Upper lobe of right lung (tissue), 1 donor: ENCODE data around the gene SPECC1L. TPM values are rescaled to one million over a fixed set of nuclear protein-coding genes. Genes with fewer than 3 reads are reported as not detected.

ENCODE experiments used
- ATAC-seq: fragments of 200-7000 bp; cut with Tn5 transposase; one replicate; pipeline ENCODE4 v1.9.1; 2020; ENCODE audit warnings: mild to moderate bottlenecking, moderate library complexity
- DNase-seq: peaks from one replicate; pipeline ENCODE4 v3.0.0-alpha.2; 2020
- H3K27ac ChIP-seq: fragments of 200-600 bp; one replicate; pipeline ENCODE4 v1.8.0; 2022
- H3K27me3 ChIP-seq: fragments of 200-600 bp; one replicate; pipeline ENCODE4 v1.8.0; 2022; ENCODE audit warnings: mild to moderate bottlenecking
- H3K36me3 ChIP-seq: fragments of 200-600 bp; one replicate; pipeline ENCODE4 v1.8.0; 2022
- H3K4me1 ChIP-seq: fragments of 200-600 bp; one replicate; pipeline ENCODE4 v1.8.0; 2022
- H3K4me3 ChIP-seq: fragments of 200-600 bp; one replicate; pipeline ENCODE4 v1.8.0; 2022; ENCODE audit warnings: mild to moderate bottlenecking
- H3K9me3 ChIP-seq: fragments of 200-600 bp; one replicate; pipeline ENCODE4 v1.8.0; 2022
- intact Hi-C: fragments of 100-400 bp; cut with DNase I; formaldehyde crosslinking; loops from one replicate; pipeline ENCODE4 v1.11.0; 2022
- total RNA-seq: library from RNA; stranded (reverse); fragmentation: NEBNext Ultra II Directional; extraction: Animal tissue kit (Norgen Biotek cat#: 25700); gene quantifications from one replicate; pipeline ENCODE4 v1.2.1, GENCODE V29; 2021
- TF ChIP-seq, protein P1 (sequence below): fragments of 200-600 bp; IDR thresholded peaks from one replicate; pipeline ENCODE4 v1.8.0; 2022; ENCODE audit warnings: antibody characterized with exemption
- donor health status: DM: no; HTN: yes; CAD: no; lungs with severe emphysema.

Gene SPECC1L
- total RNA-seq, 1 donor from 2014 or later, result 87.1 TPM

DNA sequence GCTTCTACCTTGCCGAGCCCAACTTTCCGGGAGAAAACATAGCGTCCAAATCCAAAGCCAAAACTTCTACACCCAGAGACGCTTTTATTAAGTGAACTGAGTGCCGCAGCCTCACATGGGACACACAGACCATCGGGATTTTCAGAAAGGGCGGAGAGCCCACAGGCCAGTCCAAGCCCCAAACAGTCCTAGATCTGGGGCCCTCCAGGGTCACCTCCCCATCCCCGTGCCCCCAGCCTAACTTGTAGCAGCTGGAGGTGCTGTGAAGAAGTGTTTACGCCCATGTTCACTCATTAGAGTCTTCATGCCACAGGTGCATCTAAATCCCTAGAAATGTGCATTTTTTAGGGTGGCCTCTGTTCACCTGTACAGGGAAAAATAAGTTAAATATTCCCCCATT is 142.6 kb downstream of the SPECC1L start:
- Histone ChIP-seq H3K27me3 (no peaks in the 10 kb centered on the region), H3K36me3 (peaks cover 46% of the 10 kb centered on the region), H3K4me3 (no peak overlapping the region), H3K9me3 (no peaks in the 10 kb centered on the region), H3K27ac (no peak overlapping the region), H3K4me1 (peaks cover 9% of the 10 kb centered on the region)
- ATAC-seq (no peak), DNase-seq (no peak)
- intact Hi-C loops, result no loop called here
- TF ChIP-seq, protein P1, sequence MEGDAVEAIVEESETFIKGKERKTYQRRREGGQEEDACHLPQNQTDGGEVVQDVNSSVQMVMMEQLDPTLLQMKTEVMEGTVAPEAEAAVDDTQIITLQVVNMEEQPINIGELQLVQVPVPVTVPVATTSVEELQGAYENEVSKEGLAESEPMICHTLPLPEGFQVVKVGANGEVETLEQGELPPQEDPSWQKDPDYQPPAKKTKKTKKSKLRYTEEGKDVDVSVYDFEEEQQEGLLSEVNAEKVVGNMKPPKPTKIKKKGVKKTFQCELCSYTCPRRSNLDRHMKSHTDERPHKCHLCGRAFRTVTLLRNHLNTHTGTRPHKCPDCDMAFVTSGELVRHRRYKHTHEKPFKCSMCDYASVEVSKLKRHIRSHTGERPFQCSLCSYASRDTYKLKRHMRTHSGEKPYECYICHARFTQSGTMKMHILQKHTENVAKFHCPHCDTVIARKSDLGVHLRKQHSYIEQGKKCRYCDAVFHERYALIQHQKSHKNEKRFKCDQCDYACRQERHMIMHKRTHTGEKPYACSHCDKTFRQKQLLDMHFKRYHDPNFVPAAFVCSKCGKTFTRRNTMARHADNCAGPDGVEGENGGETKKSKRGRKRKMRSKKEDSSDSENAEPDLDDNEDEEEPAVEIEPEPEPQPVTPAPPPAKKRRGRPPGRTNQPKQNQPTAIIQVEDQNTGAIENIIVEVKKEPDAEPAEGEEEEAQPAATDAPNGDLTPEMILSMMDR, result no peak

DNA sequence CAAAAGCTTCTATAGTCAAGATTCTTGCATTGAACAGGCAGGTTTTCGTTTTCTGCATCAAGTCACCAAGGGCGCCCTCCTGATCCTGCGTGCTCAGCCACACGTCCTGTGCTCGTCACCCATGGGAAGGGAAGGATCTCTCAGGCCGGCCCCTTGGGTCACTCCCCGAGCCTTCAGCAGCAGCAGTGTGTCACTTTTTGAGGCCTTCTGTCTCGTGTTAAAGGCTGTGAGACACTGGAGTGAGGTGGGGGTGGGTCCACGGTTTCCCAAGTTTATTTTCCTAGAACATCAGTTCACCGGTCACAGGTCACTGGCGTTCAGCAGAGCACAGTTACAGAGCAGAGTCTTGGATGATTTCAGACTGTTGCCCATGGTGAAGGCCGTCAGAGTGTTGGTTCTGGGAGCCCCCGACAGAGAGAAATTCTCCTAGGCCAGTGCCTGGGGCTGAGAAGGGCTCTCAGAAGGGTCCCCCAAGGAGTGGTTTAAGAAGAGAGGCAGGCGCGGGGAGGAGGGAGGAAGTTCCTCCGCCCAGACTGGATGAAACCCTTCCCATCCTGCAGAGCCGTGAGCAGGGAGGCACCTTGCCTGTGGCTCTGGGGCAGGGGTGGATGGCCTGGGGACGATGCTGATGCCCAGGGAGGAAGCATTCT is 143.2 kb downstream of the SPECC1L start:
- no peaks in the 10 kb centered on the region for H3K9me3 ChIP-seq
- H3K4me1 ChIP-seq, result peaks cover 6% of the 10 kb centered on the region
- no peak for ATAC-seq
- TF ChIP-seq, protein P1, result no peak
- no peak for DNase-seq
- no peak overlapping the region for H3K27ac ChIP-seq
- peaks cover 43% of the 10 kb centered on the region for H3K36me3 ChIP-seq
- no peak overlapping the region for H3K4me3 ChIP-seq
- intact Hi-C loops, result no loop called here
- no peaks in the 10 kb centered on the region for H3K27me3 ChIP-seq

DNA sequence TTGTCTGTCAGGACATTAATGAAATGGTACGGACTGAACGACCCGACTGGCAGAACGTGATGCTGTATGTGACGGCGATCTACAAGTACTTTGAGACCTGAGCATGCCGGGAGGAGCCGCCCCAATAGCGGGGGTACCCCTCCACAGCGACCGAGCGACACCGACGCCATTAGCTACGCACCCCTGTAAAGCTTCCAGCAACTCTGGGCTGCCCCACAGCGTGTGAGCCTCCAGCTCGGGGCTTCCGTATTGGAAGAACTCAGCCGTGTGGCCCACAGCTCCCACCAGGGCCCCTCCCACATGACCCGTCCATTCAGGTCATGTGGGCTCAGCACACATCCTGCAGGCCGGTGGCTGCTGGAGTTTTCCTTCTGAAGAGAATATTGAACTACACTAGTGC is 143.9 kb downstream of the SPECC1L start:
- DNase-seq, result no peak
- no peak for ATAC-seq
- no peak overlapping the region for H3K4me3 ChIP-seq
- TF ChIP-seq, protein P1, result no peak
- no peaks in the 10 kb centered on the region for H3K9me3 ChIP-seq
- intact Hi-C loops, result no loop called here
- H3K27me3 ChIP-seq, result no peaks in the 10 kb centered on the region
- peaks cover 10% of the 10 kb centered on the region for H3K4me1 ChIP-seq
- H3K27ac ChIP-seq, result no peak overlapping the region
- H3K36me3 ChIP-seq, result peaks cover 43% of the 10 kb centered on the region

DNA sequence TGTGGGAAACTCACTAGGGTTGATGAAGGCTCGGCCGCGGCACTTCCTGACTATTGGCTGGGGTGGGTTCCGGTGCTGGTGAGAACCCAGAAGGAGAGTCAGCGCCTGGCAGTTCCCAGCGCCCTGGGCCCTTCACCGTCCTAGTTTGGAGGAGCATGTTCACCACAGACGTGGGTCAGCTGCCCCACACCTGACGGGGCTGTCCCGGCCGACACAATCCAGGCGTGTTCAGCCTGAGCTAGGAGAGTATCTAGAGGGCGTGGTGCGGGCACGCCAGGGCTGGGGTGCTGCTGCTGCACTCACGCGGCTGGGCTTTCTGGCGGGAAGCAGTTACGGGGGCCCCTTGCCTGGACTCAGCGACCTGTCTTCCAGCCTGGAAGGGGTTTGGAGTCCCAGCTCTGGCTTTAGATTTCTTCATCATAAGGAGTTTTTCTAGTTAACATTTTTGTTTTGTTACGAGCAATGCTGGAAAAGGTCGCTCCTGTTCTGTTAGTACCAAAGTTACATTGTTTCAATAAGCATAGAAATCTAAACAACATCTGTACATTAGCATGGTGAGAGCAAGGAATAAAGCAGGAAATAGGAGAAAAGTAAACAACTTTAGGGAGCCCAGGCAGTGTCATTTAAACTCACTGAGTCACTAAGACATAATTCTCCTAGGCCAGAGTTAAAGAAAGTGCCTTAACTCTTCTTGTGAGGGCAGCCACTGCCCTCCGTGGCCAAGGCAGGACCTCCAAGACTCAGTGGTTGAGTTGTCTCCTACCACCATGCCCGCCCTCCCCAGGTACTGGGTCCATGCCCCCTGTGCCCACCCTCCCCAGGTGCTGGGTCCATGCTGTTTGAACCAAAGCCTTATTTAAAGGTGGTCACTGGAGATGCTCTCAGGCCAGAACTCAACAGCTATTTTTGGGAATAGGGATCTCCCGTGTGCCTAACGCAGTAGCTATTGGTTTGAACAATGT is 144.6 kb downstream of the SPECC1L start:
- no peak for DNase-seq
- H3K36me3 ChIP-seq, result peaks cover 43% of the 10 kb centered on the region
- intact Hi-C loops, result no loop called here
- H3K27ac ChIP-seq, result no peak overlapping the region
- no peak for ATAC-seq
- H3K9me3 ChIP-seq, result no peaks in the 10 kb centered on the region
- no peaks in the 10 kb centered on the region for H3K27me3 ChIP-seq
- no peak overlapping the region for H3K4me3 ChIP-seq
- TF ChIP-seq, protein P1, result no peak
- H3K4me1 ChIP-seq, result peaks cover 16% of the 10 kb centered on the region

DNA sequence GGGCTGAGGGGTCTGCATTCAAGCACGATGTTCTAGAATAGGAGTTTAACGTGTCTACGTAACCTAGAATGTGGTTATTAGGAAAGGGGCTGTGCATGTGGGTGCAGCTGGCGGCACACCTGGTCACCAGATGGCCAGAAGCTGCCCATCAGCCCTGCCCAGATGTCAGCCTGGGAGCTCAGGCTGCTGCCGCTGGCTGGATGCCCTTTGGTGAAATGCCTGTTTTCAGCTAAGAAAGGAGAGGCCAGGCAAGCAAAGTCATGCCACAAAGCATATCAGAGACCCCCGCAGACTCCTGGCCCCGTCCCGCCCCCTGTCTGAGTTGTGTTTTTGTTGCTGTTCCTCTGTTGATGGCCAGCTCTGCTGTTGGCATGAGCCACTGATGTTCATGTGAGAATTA is 145.5 kb downstream of the SPECC1L start:
- no peak for ATAC-seq
- Histone ChIP-seq H3K27me3 (no peaks in the 10 kb centered on the region), H3K4me1 (peaks cover 24% of the 10 kb centered on the region), H3K4me3 (no peak overlapping the region), H3K36me3 (peaks cover 43% of the 10 kb centered on the region), H3K9me3 (no peaks in the 10 kb centered on the region), H3K27ac (no peak overlapping the region)
- DNase-seq, result no peak
- TF ChIP-seq, protein P1, result no peak
- intact Hi-C loops, result no loop called here
